Measurements from ENCODE around the gene RAPGEF2. TPM values are rescaled to one million over a fixed set of nuclear protein-coding genes. Genes with fewer than 3 reads are reported as not detected.

The RAPGEF2 gene
- total and polyA plus RNA-seq, 2 experiments from 2014 or later: 10.2 to 63.1 TPM

DNA sequence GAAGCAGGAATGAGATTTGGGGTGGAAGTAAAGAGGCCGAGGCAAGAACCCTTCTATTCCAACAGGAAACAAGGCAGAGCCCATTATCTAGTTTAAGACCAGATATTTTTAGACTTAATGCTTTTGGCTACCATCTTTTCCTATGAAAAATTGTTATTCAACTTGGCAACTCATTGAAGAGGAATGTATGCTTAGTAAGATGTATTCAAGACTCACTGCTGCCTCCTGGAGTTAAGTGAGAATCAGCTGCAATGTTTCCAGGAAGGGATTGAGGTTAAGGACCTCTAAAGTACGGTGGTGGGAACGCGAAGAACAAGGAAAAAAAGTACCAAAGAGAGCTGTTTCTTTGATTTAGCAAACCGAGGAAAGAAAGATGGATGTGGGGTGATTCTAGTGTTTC is 89.1 kb downstream of the RAPGEF2 start:
- peaks cover 5% of the 10 kb centered on the region for H3K27me3 Mint-ChIP-seq (ENCODE audit: insufficient read depth, low read depth, poor library complexity)
- H3K9me2 ChIP-seq (ENCODE audit: insufficient read depth): no peaks in the 10 kb centered on the region
- H3K36me3 ChIP-seq (ENCODE audit: insufficient read depth): no peaks in the 10 kb centered on the region
- H3K27ac Mint-ChIP-seq: no peak overlapping the region
- H3K27me3 ChIP-seq (ENCODE audit: insufficient read depth): no peaks in the 10 kb centered on the region
- peaks cover 10% of the 10 kb centered on the region for H3K4me1 ChIP-seq (ENCODE audit: insufficient read depth)
- no peak overlapping the region for H3K4me3 ChIP-seq
- no peaks in the 10 kb centered on the region for H4K20me1 ChIP-seq (replicated peaks; ENCODE audit: insufficient read depth)
- no peak overlapping the region for H3K27ac ChIP-seq (ENCODE audit: low read depth)
- H3K4me3 Mint-ChIP-seq: no peak overlapping the region
- H3K4me1 Mint-ChIP-seq: peaks cover 11% of the 10 kb centered on the region; the same call in 2 of the 3 replicates
- no peaks in the 10 kb centered on the region for H3K9me3 Mint-ChIP-seq
- TF ChIP-seq, protein P1, sequence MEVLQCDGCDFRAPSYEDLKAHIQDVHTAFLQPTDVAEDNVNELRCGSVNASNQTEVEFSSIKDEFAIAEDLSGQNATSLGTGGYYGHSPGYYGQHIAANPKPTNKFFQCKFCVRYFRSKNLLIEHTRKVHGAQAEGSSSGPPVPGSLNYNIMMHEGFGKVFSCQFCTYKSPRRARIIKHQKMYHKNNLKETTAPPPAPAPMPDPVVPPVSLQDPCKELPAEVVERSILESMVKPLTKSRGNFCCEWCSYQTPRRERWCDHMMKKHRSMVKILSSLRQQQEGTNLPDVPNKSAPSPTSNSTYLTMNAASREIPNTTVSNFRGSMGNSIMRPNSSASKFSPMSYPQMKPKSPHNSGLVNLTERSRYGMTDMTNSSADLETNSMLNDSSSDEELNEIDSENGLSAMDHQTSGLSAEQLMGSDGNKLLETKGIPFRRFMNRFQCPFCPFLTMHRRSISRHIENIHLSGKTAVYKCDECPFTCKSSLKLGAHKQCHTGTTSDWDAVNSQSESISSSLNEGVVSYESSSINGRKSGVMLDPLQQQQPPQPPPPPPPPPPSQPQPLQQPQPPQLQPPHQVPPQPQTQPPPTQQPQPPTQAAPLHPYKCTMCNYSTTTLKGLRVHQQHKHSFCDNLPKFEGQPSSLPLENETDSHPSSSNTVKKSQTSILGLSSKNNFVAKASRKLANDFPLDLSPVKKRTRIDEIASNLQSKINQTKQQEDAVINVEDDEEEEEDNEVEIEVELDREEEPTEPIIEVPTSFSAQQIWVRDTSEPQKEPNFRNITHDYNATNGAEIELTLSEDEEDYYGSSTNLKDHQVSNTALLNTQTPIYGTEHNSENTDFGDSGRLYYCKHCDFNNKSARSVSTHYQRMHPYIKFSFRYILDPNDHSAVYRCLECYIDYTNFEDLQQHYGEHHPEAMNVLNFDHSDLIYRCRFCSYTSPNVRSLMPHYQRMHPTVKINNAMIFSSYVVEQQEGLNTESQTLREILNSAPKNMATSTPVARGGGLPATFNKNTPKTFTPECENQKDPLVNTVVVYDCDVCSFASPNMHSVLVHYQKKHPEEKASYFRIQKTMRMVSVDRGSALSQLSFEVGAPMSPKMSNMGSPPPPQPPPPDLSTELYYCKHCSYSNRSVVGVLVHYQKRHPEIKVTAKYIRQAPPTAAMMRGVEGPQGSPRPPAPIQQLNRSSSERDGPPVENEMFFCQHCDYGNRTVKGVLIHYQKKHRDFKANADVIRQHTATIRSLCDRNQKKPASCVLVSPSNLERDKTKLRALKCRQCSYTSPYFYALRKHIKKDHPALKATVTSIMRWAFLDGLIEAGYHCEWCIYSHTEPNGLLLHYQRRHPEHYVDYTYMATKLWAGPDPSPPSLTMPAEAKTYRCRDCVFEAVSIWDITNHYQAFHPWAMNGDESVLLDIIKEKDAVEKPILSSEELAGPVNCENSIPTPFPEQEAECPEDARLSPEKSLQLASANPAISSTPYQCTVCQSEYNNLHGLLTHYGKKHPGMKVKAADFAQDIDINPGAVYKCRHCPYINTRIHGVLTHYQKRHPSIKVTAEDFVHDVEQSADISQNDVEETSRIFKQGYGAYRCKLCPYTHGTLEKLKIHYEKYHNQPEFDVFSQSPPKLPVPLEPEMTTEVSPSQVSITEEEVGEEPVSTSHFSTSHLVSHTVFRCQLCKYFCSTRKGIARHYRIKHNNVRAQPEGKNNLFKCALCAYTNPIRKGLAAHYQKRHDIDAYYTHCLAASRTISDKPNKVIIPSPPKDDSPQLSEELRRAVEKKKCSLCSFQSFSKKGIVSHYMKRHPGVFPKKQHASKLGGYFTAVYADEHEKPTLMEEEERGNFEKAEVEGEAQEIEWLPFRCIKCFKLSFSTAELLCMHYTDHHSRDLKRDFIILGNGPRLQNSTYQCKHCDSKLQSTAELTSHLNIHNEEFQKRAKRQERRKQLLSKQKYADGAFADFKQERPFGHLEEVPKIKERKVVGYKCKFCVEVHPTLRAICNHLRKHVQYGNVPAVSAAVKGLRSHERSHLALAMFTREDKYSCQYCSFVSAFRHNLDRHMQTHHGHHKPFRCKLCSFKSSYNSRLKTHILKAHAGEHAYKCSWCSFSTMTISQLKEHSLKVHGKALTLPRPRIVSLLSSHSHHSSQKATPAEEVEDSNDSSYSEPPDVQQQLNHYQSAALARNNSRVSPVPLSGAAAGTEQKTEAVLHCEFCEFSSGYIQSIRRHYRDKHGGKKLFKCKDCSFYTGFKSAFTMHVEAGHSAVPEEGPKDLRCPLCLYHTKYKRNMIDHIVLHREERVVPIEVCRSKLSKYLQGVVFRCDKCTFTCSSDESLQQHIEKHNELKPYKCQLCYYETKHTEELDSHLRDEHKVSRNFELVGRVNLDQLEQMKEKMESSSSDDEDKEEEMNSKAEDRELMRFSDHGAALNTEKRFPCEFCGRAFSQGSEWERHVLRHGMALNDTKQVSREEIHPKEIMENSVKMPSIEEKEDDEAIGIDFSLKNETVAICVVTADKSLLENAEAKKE (CRISPR knock-in tag; IDR thresholded peaks at IDR 0.05): no peak
- peak; percentile 73 to 81 for TF ChIP-seq CTCF (conservative IDR thresholded peaks at IDR 0.05; ENCODE audit: low read depth in 2 of 2)
- ATAC-seq: peak; percentile 83
- DNase-seq (ENCODE audit: low spot score): peak; percentile 92
- H2AFZ ChIP-seq: no peak overlapping the region
- H3K79me2 ChIP-seq (replicated peaks; ENCODE audit: insufficient read depth): no peaks in the 10 kb centered on the region
- no peaks in the 10 kb centered on the region for H3F3A ChIP-seq (replicated peaks; ENCODE audit: low read depth)
- H3K4me2 ChIP-seq: no peak overlapping the region
- H3K36me3 Mint-ChIP-seq (ENCODE audit: low read depth): no peaks in the 10 kb centered on the region

DNA sequence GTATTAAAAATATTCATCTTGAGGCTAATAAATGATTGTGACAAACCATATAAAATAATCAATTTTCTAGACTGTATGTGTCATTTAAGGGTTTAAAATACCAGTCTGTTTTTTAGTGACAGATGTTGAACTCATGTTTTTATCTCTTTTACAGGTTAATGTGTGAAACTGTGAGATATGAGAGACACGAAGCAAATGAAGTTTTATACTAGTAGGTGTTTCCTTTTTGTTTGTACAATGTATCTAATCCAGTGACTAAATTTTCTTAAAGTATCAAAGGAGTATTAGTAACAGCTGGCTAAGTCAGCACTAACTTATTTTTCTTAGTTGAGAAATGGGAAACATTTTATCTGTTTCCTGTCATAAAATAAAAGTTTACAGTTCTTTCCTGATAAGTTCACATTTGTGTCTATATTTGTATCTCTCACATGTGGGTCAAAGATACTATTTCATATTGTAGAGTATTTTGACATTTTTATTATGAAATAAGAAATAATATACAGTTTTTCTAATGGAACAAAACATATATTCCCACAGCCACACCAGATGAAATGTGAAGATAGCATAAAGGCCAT is 90.3 kb downstream of the RAPGEF2 start:
- DNase-seq (ENCODE audit: low spot score) (no peak), ATAC-seq (no peak)
- H4K20me1 ChIP-seq (replicated peaks; ENCODE audit: insufficient read depth): no peaks in the 10 kb centered on the region
- Mint-ChIP-seq H3K27ac (no peak overlapping the region), H3K9me3 (no peaks in the 10 kb centered on the region), H3K27me3 (ENCODE audit: insufficient read depth, low read depth, poor library complexity) (peaks cover 7% of the 10 kb centered on the region), H3K36me3 (ENCODE audit: low read depth) (no peaks in the 10 kb centered on the region), H3K4me1 (peaks cover 14% of the 10 kb centered on the region), H3K4me3 (no peak overlapping the region)
- H3K36me3 ChIP-seq (ENCODE audit: insufficient read depth): no peaks in the 10 kb centered on the region
- H2AFZ ChIP-seq: no peak overlapping the region
- H3K4me2 ChIP-seq: no peak overlapping the region
- H3K4me3 ChIP-seq: no peak overlapping the region
- H3K79me2 ChIP-seq (replicated peaks; ENCODE audit: insufficient read depth): no peaks in the 10 kb centered on the region
- no peaks in the 10 kb centered on the region for H3F3A ChIP-seq (replicated peaks; ENCODE audit: low read depth)
- H3K9me2 ChIP-seq (ENCODE audit: insufficient read depth): no peaks in the 10 kb centered on the region
- no peaks in the 10 kb centered on the region for H3K27me3 ChIP-seq (ENCODE audit: insufficient read depth)
- TF ChIP-seq, protein P1 (CRISPR knock-in tag; IDR thresholded peaks at IDR 0.05): no peak
- no peak for TF ChIP-seq ZNF114 (CRISPR knock-in tag; IDR thresholded peaks at IDR 0.05)
- H3K27ac ChIP-seq (ENCODE audit: low read depth): no peak overlapping the region
- H3K4me1 ChIP-seq (ENCODE audit: insufficient read depth): peaks cover 18% of the 10 kb centered on the region
